ENCODE data around the gene FNDC3B. TPM values are rescaled to one million over a fixed set of nuclear protein-coding genes. Genes with fewer than 3 reads are reported as not detected.

FNDC3B gene
- total RNA-seq, 1 donor from 2014 or later: 79.2 TPM

DNA sequence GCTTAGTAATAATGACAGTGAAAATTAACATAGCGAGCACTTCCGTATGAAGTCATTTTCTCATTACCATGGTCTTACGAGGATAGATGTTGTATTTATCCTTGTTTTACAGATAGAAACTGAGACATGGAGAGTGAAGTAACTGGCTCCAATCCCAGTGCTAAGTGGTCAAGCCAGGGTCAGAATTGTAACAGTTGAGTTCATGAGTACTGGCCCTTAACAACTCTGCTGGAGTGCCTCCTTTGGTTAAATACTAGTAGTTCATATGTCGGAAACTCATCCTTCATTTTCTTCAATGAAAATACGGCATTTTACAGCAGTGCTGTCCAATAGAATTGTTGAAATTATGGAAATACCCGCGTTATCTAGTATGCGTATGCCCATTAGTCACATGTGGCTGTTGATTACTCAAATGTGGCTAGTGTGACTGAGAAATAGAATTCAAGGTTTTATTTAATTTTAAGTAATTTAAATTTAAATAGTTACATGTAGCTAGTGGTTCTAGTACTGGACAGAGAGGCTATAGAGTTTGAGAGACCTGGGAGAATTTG, 32.5 kb downstream of the FNDC3B start:
- TF ChIP-seq, protein P1, sequence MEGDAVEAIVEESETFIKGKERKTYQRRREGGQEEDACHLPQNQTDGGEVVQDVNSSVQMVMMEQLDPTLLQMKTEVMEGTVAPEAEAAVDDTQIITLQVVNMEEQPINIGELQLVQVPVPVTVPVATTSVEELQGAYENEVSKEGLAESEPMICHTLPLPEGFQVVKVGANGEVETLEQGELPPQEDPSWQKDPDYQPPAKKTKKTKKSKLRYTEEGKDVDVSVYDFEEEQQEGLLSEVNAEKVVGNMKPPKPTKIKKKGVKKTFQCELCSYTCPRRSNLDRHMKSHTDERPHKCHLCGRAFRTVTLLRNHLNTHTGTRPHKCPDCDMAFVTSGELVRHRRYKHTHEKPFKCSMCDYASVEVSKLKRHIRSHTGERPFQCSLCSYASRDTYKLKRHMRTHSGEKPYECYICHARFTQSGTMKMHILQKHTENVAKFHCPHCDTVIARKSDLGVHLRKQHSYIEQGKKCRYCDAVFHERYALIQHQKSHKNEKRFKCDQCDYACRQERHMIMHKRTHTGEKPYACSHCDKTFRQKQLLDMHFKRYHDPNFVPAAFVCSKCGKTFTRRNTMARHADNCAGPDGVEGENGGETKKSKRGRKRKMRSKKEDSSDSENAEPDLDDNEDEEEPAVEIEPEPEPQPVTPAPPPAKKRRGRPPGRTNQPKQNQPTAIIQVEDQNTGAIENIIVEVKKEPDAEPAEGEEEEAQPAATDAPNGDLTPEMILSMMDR (conservative IDR thresholded peaks at IDR 0.05): no peak
- Mint-ChIP-seq H3K36me3 (peaks cover 15% of the 10 kb centered on the region), H3K27ac (no peak overlapping the region), H3K27me3 (no peaks in the 10 kb centered on the region), H3K4me1 (ENCODE audit: unreplicated experiment) (peaks cover 53% of the 10 kb centered on the region), H3K9me3 (peaks cover 6% of the 10 kb centered on the region), H3K4me3 (no peak overlapping the region)
- DNase-seq (ENCODE audit: extremely low spot score, unreplicated experiment): no peak

DNA sequence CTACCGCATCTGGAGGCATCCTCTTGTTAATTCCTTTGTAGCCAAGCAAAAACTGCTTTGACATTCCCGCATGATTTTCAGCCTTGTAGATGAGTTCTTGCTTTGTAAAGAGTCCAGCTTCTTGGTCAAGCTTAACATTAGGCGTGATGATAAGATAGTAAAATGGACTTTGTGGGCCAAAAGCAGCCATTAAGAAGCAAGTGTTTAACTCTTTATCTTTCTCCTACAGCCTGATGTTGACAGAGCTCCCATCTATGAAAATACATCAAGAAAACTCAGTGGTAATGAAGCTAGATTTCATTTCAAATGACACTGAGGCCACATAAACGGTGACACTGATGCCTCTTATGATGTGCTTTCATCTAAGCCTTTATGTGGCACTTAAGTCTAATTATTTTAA, 33.2 kb downstream of the FNDC3B start:
- peaks cover 53% of the 10 kb centered on the region for H3K4me1 Mint-ChIP-seq (ENCODE audit: unreplicated experiment)
- no peak overlapping the region for H3K4me3 Mint-ChIP-seq
- no peaks in the 10 kb centered on the region for H3K27me3 Mint-ChIP-seq
- H3K27ac Mint-ChIP-seq: no peak overlapping the region
- TF ChIP-seq, protein P1 (conservative IDR thresholded peaks at IDR 0.05): no peak
- no peak for DNase-seq (ENCODE audit: extremely low spot score, unreplicated experiment)
- peaks cover 12% of the 10 kb centered on the region for H3K36me3 Mint-ChIP-seq
- peaks cover 6% of the 10 kb centered on the region for H3K9me3 Mint-ChIP-seq

DNA sequence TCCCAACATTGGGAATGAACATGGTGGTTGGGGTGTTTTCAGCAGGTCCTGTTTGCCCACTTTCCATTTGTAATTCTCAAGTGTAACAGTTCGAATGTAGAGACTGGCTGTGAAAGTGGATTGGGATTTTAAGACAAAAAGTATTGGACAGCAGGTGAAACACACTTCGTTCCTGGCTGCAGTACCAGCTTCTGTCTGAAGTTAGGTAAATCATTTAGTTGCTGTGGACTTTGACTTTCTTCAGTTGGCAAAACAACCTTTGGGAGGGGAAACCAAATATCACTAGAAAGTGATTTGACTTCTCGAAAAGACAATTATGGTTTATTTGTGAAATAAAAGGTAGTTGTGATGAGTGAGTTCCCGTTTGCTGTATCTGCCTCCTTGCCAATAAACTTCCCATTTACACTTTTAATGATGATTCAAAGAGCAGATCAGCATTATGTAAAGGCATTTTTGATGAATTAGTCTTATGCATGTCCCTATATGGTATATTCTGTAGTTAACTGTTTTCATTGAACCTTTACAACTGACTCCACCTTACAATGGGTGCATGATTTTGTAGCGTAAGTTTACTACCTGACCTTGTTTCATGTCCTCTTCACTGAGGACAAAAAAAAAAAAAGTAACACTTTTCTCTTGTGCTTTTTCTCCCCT, 34.0 kb downstream of the FNDC3B start:
- Mint-ChIP-seq H3K36me3 (peaks cover 15% of the 10 kb centered on the region), H3K27ac (no peak overlapping the region), H3K9me3 (peaks cover 6% of the 10 kb centered on the region), H3K4me1 (ENCODE audit: unreplicated experiment) (peaks cover 49% of the 10 kb centered on the region), H3K4me3 (no peak overlapping the region), H3K27me3 (no peaks in the 10 kb centered on the region)
- no peak for DNase-seq (ENCODE audit: extremely low spot score, unreplicated experiment)
- TF ChIP-seq, protein P1 (conservative IDR thresholded peaks at IDR 0.05): no peak

DNA sequence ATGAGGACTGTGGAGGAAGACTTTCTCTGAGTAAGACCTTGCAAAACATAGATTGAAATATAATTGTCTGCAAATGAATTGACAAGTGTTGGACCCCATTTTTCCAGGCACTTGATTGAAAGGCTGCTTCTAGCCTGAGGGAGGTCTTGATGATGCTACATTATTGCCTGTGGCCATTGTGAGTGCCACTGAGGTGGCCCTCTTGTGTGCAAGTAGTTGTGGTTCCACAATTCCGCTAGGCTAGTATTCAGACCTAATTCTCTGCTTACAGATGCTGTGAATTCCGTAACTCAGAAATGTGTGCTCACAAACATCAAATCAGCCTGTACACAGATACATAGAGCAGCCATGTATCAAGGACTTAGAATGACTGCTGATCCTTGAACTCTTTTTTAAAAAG, 34.7 kb downstream of the FNDC3B start:
- TF ChIP-seq, protein P1 (conservative IDR thresholded peaks at IDR 0.05): no peak
- no peak for DNase-seq (ENCODE audit: extremely low spot score, unreplicated experiment)
- Mint-ChIP-seq H3K27me3 (no peaks in the 10 kb centered on the region), H3K9me3 (peaks cover 6% of the 10 kb centered on the region), H3K4me3 (no peak overlapping the region), H3K36me3 (peaks cover 17% of the 10 kb centered on the region), H3K4me1 (ENCODE audit: unreplicated experiment) (peaks cover 49% of the 10 kb centered on the region), H3K27ac (no peak overlapping the region)

DNA sequence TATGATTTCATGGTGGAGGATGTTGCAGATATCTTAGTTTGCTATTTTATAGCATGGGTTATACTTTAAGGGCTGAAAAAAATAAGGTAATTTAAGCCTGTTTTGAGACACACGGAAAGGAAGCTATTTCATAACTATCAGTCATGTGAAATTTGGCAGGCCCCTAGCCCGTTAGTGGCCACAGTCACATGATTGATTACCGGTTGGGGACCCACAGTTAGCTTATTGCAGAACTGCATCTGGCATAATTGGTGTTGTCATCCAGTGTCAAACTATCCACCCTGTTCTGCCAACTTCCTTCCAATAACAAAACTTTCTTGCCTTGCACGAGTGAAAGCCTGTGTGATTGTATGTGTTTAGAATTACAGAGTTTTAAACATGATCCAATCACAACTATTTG, 35.2 kb downstream of the FNDC3B start:
- no peak for DNase-seq (ENCODE audit: extremely low spot score, unreplicated experiment)
- TF ChIP-seq, protein P1 (conservative IDR thresholded peaks at IDR 0.05): no peak
- peaks cover 20% of the 10 kb centered on the region for H3K36me3 Mint-ChIP-seq
- H3K4me3 Mint-ChIP-seq: no peak overlapping the region
- no peaks in the 10 kb centered on the region for H3K27me3 Mint-ChIP-seq
- peaks cover 49% of the 10 kb centered on the region for H3K4me1 Mint-ChIP-seq (ENCODE audit: unreplicated experiment)
- H3K9me3 Mint-ChIP-seq: peaks cover 6% of the 10 kb centered on the region
- no peak overlapping the region for H3K27ac Mint-ChIP-seq

Measured in type B pancreatic cell (in vitro differentiated cells).